K562 (cell line): ENCODE data around the gene GLRX3. TPM values are rescaled to one million over a fixed set of nuclear protein-coding genes. Genes with fewer than 3 reads are reported as not detected.

Experiments
- ATAC-seq: fragments of 200-7000 bp; cut with Tn5 transposase; 3 replicates; pipeline ENCODE4 v1.9.1; 2020; ENCODE audit warnings: moderate library complexity
- BruUV-seq: library from RNA; stranded (reverse); fragments of 400-500 nt; replicated peaks from 2 replicates; lab custom pipeline; 2021; lab: Mats Ljungman, UMichigan
- CTCF ChIA-PET: fragments of 300-600 bp; formaldehyde crosslinking; extraction: SDS; loops from one replicate; lab custom pipeline; 2021; ENCODE audit warnings: low intra/inter-chr PET ratio; lab: Yijun Ruan, JAX
- POLR2A ChIA-PET: fragments of 300-600, 350-650 bp; sonication (Branson Sonifier 250); formaldehyde crosslinking; extraction: SDS; loops from one replicate; lab custom pipeline; 2021; ENCODE audit warnings: antibody characterized with exemption, inconsistent platforms; lab: Yijun Ruan, JAX
- DNase-seq, 4 experiments: peaks; one replicate each; pipeline versions ENCODE4 v3.0.0 to v3.0.0-alpha.2; 2011 to 2018; ENCODE audit warnings: low spot score in 3 of 4, mixed read lengths in 3 of 4; ENCODE audit errors: extremely low read depth in 1 of 4
- FAIRE-seq: peaks from 2 replicates; lab custom pipeline; 2011; peaks lifted over from hg19 to GRCh38; lab: Jason Lieb, UNC
- H2AFZ ChIP-seq: 2 replicates; pipeline ENCODE4 v1.6.0; 2011; ENCODE audit warnings: low read depth, low read length, control low read depth, inconsistent platforms
- H3K27ac ChIP-seq: fragments of 200-600 bp; 3 replicates; pipeline ENCODE4 v1.8.0; 2011; ENCODE audit warnings: low read depth, mild to moderate bottlenecking, control low read depth, inconsistent platforms, low read length, moderate library complexity, mixed read lengths; ENCODE audit errors: extremely low read depth
- H3K27me3 ChIP-seq, 2 experiments: fragments of 300-600 bp in 1 of 2; 2 replicates in 1 of 2; 3 replicates in 1 of 2; pipeline versions ENCODE4 v1.6.0 to v1.8.0; 2011; ENCODE audit warnings: inconsistent platforms in 2 of 2, low read length in 2 of 2, mild to moderate bottlenecking in 1 of 2, mixed read lengths in 1 of 2, moderate library complexity in 1 of 2; ENCODE audit not compliant: control insufficient read depth in 2 of 2, insufficient read depth in 2 of 2
- H3K36me3 ChIP-seq: fragments of 300-600 bp; 3 replicates; pipeline ENCODE4 v1.8.0; 2011; ENCODE audit warnings: mild to moderate bottlenecking, low read length, inconsistent platforms; ENCODE audit not compliant: control insufficient read depth, insufficient read depth
- H3K4me1 ChIP-seq, 2 experiments: fragments of 200-600 bp in 1 of 2; replicated peaks in 1 of 2; 2 replicates in 1 of 2; 3 replicates in 1 of 2; pipeline versions ENCODE4 v1.5.1 to v1.8.0; 2011; ENCODE audit warnings: inconsistent platforms in 2 of 2, low read length in 2 of 2, mild to moderate bottlenecking in 1 of 2, mixed read lengths in 1 of 2, moderate library complexity in 1 of 2; ENCODE audit not compliant: control insufficient read depth in 2 of 2, insufficient read depth in 2 of 2
- H3K4me2 ChIP-seq: 2 replicates; pipeline ENCODE4 v1.6.1; 2011; ENCODE audit warnings: low read length, control low read depth, inconsistent platforms, mixed read lengths; ENCODE audit not compliant: insufficient read depth
- H3K4me3 ChIP-seq: fragments of 200-600 bp; sonication (generic), shearing (Covaris generic); 2 replicates; pipeline ENCODE4 v1.5.1; 2016; ENCODE audit warnings: control low read depth, inconsistent platforms
- H3K79me2 ChIP-seq: fragments of 200-600 bp; 3 replicates; pipeline ENCODE4 v1.8.0; 2011; ENCODE audit warnings: low read length, inconsistent platforms; ENCODE audit not compliant: control insufficient read depth, insufficient read depth
- H3K9ac ChIP-seq, 2 experiments: 2 replicates each; pipeline versions ENCODE4 v1.6.0 to v1.6.1; 2011; ENCODE audit warnings: low read depth in 2 of 2, low read length in 2 of 2, control low read depth in 1 of 2, inconsistent platforms in 1 of 2, mild to moderate bottlenecking in 1 of 2, mixed read lengths in 1 of 2; ENCODE audit not compliant: insufficient read depth in 1 of 2
- H3K9me1 ChIP-seq: one replicate; pipeline ENCODE4 v1.6.0; 2011; ENCODE audit warnings: inconsistent platforms, mild to moderate bottlenecking, low read length, moderate library complexity; ENCODE audit not compliant: control insufficient read depth, insufficient read depth
- H3K9me3 ChIP-seq: replicated peaks from 2 replicates; pipeline ENCODE4 v1.5.1; 2011; ENCODE audit warnings: low read depth, low read length, inconsistent platforms; ENCODE audit not compliant: control insufficient read depth, insufficient read depth
- H4K20me1 ChIP-seq: replicated peaks from 2 replicates; pipeline ENCODE4 v1.6.1; 2011; ENCODE audit warnings: low read length, inconsistent platforms, mixed read lengths; ENCODE audit not compliant: control insufficient read depth, insufficient read depth
- BRD9 ChIP-seq: fragments of 450-650 bp; IDR thresholded peaks from 2 replicates; pipeline ENCODE4 v1.6.1; 2018; ENCODE audit warnings: low read depth; ENCODE audit not compliant: partially characterized antibody
- CC2D1A ChIP-seq: fragments of 450-650 bp; IDR thresholded peaks from 2 replicates; pipeline ENCODE4 v1.6.1; 2017; ENCODE audit warnings: mild to moderate bottlenecking
- SRSF7 ChIP-seq: fragments of 200-400 bp; formaldehyde crosslinking; optimal IDR thresholded peaks from 2 replicates; pipeline ENCODE3; 2017; ENCODE audit warnings: mild to moderate bottlenecking, low read depth, low read length
- ZC3H8 ChIP-seq: fragments of 450-650 bp; IDR thresholded peaks from 2 replicates; pipeline ENCODE4 v1.6.1; 2017
- ZNF197 ChIP-seq: fragments of 200-800 bp; sonication (Bioruptor generic); IDR thresholded peaks from 2 replicates; pipeline ENCODE4 v1.6.1; 2016; ENCODE audit warnings: low read depth, missing genetic modification characterization, missing compliant biosample characterization
- ZNF217 ChIP-seq: sonication (generic); formaldehyde crosslinking; IDR thresholded peaks from 2 replicates; pipeline ENCODE4 v1.8.0; 2022; ENCODE audit warnings: mild to moderate bottlenecking, missing genetic modification reagents
- ZNF41 ChIP-seq: fragments of 250-450 bp; sonication (Bioruptor Pico); conservative IDR thresholded peaks from 2 replicates; pipeline ENCODE4 v1.4.0; 2020; ENCODE audit warnings: mild to moderate bottlenecking
- WGBS: fragments of 100-300 bp; shearing (Covaris generic); methylation state at CpG from one replicate; pipeline ENCODE4 v1.1.6; 2016; ENCODE audit warnings: low coverage, mixed read lengths; ENCODE audit not compliant: insufficient coverage; ENCODE audit errors: missing lambda C conversion rate; 5-methylcytosine and 5-hydroxymethylcytosine counted together
- in situ Hi-C: fragments of 300-500 bp; cut with MboI; formaldehyde crosslinking; loops from 4 replicates; pipeline ENCODE4 v1.15.0; 2018; ENCODE audit warnings: inconsistent platforms, mixed read lengths
- intact Hi-C: fragments of 100-400 bp; cut with micrococcal nuclease; formaldehyde crosslinking; loops from 2 replicates; pipeline ENCODE4 v1.14.2; 2022
- polyA plus RNA-seq, 8 experiments: library from polyadenylated mRNA; depleted of rRNA in 4 of 8; stranded (reverse) in 5 of 8; unstranded in 3 of 8; fragments of >200 nt; fragmentation: Nextera tagmentation in 2 of 8; fragmentation: Illumina TruSeq in 1 of 8; extraction: Ambion mirVana in 2 of 8; extraction: Trizol in 1 of 8; gene quantifications; 2 replicates each; pipeline versions ENCODE4 v1.2.1 to v1.2.3, GENCODE V29; 2011 to 2014; ENCODE audit warnings: inconsistent platforms in 1 of 8, missing spikeins in 1 of 8
- total RNA-seq, 7 experiments: library from RNA; depleted of rRNA in 6 of 7; stranded (reverse); fragments of >200 nt in 6 of 7; fragmentation: Illumina TruSeq in 2 of 7; extraction: Trizol in 2 of 7; gene quantifications; 2 replicates each; pipeline versions ENCODE4 v1.2.1 to v1.2.3, GENCODE V29; 2011 to 2021; ENCODE audit warnings: low replicate concordance in 1 of 7
- TF ChIP-seq, protein P1 (sequence below): fragments of 250-450 bp; sonication (Bioruptor Pico); IDR thresholded peaks from 2 replicates; pipeline ENCODE4 v1.4.0; 2020; ENCODE audit warnings: mild to moderate bottlenecking, moderate library complexity
- TF ChIP-seq, protein P2 (sequence below): fragments of 150-350 bp; IDR thresholded peaks from 2 replicates; pipeline ENCODE4 v1.6.1; 2014; ENCODE audit warnings: low read depth, mild to moderate bottlenecking, low read length, borderline replicate concordance
- TF ChIP-seq, protein P3 (sequence below), 2 experiments: fragments of 150-350 bp in 1 of 2; IDR thresholded peaks; 2 replicates each; pipeline ENCODE4 v1.6.1; 2012 to 2016; ENCODE audit warnings: low read depth in 2 of 2, low read length in 2 of 2, mild to moderate bottlenecking in 1 of 2, moderate library complexity in 1 of 2
- TF ChIP-seq, protein P4 (sequence below): fragments of 450-650 bp; formaldehyde crosslinking; IDR thresholded peaks from 2 replicates; pipeline ENCODE4 v1.4.0; 2020; ENCODE audit warnings: mild to moderate bottlenecking, moderate library complexity

Gene GLRX3
- total and polyA plus RNA-seq, 9 of the 15 experiments (the other 6 are each of a cell fraction or from before 2014, with no cell fraction given), result 115 to 190 (median 169) TPM

DNA sequence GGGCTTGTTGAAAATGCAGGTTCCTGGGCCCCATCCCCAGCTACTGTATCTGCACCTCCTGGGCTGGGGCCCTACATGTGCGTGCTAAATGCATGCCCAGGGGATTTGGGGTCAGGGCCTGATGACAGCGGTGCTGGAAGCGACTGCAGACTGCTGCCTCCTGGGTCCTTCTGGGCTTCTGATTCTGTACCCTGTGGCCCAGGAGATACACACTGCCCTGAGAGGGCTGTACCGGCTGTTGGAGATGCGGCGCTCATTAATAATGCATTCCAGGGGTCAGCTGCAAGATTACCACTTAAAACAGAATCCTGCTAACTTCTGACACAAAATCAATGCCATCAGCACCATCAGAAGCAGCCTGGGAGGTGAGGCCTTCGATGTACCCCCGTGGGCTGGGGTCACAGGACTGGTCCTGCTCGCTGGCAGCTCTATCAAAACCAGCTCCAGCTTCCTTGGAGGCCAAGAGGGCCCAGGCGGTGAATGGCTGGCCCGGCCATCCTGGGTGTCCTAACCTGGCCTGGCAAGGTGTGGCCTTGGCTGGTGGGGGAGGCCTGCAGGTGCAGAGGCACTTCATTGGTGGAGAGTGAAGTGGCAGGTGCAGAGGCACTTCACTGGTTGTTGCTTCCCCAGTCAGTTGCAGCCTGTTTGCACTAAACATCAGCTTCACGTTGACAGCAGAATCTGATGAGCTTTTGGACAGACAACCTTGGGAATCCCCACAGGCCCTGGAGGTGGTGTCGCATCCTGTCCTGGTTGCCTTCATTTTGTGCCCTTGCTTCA lies 79.2 kb downstream of the GLRX3 start:
- no TSS peak for BruUV-seq
- ATAC-seq (no peak), DNase-seq (no peak), FAIRE-seq (no peak)
- no peaks in the 10 kb centered on the region for H4K20me1 ChIP-seq
- H3K4me2 ChIP-seq, result no peak overlapping the region
- no peaks in the 10 kb centered on the region for H3K79me2 ChIP-seq
- H2AFZ ChIP-seq, result no peak overlapping the region
- no peak overlapping the region for H3K4me3 ChIP-seq
- intact Hi-C loops, result no loop called here
- ChIA-PET CTCF (no interaction called here), POLR2A (interaction anchor here (0.6 to 0.9 kb wide), 2 partner anchors 187 to 455 kb away, joined by 4 read pairs; no protein-coding TSS in a partner anchor)
- peaks cover 0 to 11% of the 10 kb centered on the region in 2 experiments; a peak in 2 of 5 replicates for H3K4me1 ChIP-seq
- no peaks in the 10 kb centered on the region for H3K27me3 ChIP-seq
- H3K9me3 ChIP-seq, result no peaks in the 10 kb centered on the region
- no peaks in the 10 kb centered on the region for H3K9me1 ChIP-seq
- no peak overlapping the region for H3K27ac ChIP-seq
- 53% methylated on average over 12 of the region's 13 CpGs for WGBS
- no peaks in the 10 kb centered on the region for H3K36me3 ChIP-seq
- in situ Hi-C loops, result no loop called here
- no peak overlapping the region for H3K9ac ChIP-seq
- TF ChIP-seq ZNF197 (CRISPR knock-in tag) (no peak), SRSF7 (no peak), BRD9 (no peak), ZNF217 (CRISPR knock-in tag) (no peak), CC2D1A (no peak), ZNF41 (CRISPR knock-in tag) (no peak), ZC3H8 (no peak)
- TF ChIP-seq, protein P1, sequence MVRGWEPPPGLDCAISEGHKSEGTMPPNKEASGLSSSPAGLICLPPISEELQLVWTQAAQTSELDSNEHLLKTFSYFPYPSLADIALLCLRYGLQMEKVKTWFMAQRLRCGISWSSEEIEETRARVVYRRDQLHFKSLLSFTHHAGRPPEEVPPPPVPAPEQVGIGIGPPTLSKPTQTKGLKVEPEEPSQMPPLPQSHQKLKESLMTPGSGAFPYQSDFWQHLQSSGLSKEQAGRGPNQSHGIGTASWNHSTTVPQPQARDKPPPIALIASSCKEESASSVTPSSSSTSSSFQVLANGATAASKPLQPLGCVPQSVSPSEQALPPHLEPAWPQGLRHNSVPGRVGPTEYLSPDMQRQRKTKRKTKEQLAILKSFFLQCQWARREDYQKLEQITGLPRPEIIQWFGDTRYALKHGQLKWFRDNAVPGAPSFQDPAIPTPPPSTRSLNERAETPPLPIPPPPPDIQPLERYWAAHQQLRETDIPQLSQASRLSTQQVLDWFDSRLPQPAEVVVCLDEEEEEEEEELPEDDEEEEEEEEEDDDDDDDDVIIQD (CRISPR knock-in tag), result no peak
- TF ChIP-seq, protein P2, sequence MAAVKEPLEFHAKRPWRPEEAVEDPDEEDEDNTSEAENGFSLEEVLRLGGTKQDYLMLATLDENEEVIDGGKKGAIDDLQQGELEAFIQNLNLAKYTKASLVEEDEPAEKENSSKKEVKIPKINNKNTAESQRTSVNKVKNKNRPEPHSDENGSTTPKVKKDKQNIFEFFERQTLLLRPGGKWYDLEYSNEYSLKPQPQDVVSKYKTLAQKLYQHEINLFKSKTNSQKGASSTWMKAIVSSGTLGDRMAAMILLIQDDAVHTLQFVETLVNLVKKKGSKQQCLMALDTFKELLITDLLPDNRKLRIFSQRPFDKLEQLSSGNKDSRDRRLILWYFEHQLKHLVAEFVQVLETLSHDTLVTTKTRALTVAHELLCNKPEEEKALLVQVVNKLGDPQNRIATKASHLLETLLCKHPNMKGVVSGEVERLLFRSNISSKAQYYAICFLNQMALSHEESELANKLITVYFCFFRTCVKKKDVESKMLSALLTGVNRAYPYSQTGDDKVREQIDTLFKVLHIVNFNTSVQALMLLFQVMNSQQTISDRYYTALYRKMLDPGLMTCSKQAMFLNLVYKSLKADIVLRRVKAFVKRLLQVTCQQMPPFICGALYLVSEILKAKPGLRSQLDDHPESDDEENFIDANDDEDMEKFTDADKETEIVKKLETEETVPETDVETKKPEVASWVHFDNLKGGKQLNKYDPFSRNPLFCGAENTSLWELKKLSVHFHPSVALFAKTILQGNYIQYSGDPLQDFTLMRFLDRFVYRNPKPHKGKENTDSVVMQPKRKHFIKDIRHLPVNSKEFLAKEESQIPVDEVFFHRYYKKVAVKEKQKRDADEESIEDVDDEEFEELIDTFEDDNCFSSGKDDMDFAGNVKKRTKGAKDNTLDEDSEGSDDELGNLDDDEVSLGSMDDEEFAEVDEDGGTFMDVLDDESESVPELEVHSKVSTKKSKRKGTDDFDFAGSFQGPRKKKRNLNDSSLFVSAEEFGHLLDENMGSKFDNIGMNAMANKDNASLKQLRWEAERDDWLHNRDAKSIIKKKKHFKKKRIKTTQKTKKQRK, result no peak
- TF ChIP-seq, protein P3, sequence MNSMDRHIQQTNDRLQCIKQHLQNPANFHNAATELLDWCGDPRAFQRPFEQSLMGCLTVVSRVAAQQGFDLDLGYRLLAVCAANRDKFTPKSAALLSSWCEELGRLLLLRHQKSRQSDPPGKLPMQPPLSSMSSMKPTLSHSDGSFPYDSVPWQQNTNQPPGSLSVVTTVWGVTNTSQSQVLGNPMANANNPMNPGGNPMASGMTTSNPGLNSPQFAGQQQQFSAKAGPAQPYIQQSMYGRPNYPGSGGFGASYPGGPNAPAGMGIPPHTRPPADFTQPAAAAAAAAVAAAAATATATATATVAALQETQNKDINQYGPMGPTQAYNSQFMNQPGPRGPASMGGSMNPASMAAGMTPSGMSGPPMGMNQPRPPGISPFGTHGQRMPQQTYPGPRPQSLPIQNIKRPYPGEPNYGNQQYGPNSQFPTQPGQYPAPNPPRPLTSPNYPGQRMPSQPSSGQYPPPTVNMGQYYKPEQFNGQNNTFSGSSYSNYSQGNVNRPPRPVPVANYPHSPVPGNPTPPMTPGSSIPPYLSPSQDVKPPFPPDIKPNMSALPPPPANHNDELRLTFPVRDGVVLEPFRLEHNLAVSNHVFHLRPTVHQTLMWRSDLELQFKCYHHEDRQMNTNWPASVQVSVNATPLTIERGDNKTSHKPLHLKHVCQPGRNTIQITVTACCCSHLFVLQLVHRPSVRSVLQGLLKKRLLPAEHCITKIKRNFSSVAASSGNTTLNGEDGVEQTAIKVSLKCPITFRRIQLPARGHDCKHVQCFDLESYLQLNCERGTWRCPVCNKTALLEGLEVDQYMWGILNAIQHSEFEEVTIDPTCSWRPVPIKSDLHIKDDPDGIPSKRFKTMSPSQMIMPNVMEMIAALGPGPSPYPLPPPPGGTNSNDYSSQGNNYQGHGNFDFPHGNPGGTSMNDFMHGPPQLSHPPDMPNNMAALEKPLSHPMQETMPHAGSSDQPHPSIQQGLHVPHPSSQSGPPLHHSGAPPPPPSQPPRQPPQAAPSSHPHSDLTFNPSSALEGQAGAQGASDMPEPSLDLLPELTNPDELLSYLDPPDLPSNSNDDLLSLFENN (IDR thresholded peaks at IDR 0.05; ENCODE audit: low read depth in 2 of 2, low read length in 2 of 2), result no peak
- TF ChIP-seq, protein P4, sequence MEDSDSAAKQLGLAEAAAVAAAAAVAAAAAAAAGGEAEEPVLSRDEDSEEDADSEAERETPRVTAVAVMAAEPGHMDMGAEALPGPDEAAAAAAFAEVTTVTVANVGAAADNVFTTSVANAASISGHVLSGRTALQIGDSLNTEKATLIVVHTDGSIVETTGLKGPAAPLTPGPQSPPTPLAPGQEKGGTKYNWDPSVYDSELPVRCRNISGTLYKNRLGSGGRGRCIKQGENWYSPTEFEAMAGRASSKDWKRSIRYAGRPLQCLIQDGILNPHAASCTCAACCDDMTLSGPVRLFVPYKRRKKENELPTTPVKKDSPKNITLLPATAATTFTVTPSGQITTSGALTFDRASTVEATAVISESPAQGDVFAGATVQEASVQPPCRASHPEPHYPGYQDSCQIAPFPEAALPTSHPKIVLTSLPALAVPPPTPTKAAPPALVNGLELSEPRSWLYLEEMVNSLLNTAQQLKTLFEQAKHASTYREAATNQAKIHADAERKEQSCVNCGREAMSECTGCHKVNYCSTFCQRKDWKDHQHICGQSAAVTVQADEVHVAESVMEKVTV, result no peak
